GM15510 (cell line): ENCODE measurements around the gene FMR1.

ENCODE experiments used
- POLR2A ChIP-seq: IDR thresholded peaks from 3 replicates; pipeline ENCODE4 v1.6.1; 2011; ENCODE audit warnings: borderline replicate concordance; ENCODE audit not compliant: insufficient read length; ENCODE audit errors: extremely low read depth

FMR1 gene

GRCh38 chrX:147957291-147957690 is 45.6 kb downstream of the FMR1 start:
- TF ChIP-seq POLR2A: no peak

GRCh38 chrX:147958291-147958690 is 46.6 kb downstream of the FMR1 start:
- no peak for TF ChIP-seq POLR2A

- no peak for TF ChIP-seq POLR2A
These were observed 49.0 kb downstream of the FMR1 start for GRCh38 chrX:147960722-147961121.

- TF ChIP-seq POLR2A: no peak
These were observed 50.8 kb downstream of the FMR1 start for GRCh38 chrX:147962476-147962875.

GRCh38 chrX:147978931-147979330 is 67.2 kb downstream of the FMR1 start:
- TF ChIP-seq POLR2A: no peak

GRCh38 chrX:147981038-147981752 is 69.5 kb downstream of the FMR1 start, which contains the start of gene FMR1NB:
Gene FMR1NB (plus strand): TSS chrX:147981337. CDS start chrX:147981403, 66 bp downstream.
- TF ChIP-seq POLR2A: no peak
